SH-SY5Y (cell line): ENCODE results near the gene FTSJ1.

Experiments used
- GATA2 ChIP-seq: IDR thresholded peaks from 2 replicates; pipeline ENCODE4 v1.6.1; 2011; ENCODE audit warnings: mild to moderate bottlenecking, low read depth, low read length
- GATA3 ChIP-seq: IDR thresholded peaks from 2 replicates; pipeline ENCODE4 v1.6.1; 2011; ENCODE audit warnings: low read depth, mild to moderate bottlenecking, low read length, moderate library complexity

DNA sequence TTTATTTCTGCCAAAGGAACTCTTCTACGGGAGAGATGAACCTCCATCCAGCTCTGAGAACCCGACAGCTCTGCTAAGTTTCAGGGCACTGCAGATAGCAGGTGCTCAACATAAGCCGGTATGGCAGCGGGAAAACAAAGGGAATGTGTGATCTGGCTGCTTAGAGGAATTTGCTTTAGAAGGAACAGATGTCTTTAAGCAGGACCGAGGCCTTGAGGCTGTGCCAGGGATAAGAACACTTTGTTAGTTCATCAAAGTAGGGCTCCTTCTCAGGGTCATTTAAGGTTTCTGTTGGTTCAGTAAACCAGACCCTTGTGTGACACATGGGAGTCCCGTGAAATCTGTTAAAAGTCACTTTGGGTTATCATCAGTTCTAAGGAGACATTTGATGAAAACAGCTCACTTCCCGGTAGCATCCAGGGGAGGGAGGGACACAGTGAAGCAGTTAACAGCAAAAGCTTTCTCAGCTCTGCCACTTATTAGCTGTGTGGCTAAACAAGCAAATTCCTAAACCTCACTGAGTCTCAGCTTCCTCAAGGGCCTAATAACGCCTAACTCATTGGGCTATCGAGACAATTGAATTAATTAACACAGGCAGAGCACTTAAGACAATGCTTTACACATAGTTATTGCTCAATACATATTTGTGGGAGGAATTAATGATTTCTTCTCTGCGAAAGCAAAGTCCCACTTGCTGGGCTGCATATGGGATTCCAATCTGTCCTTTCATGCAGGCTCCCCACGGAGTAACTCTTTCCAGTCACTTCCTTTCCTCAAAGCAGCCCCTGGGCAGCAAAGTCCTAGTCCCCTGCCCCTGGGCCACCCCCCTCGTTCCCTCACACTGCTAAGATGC, 2.9 kb upstream of the FTSJ1 start:
- TF ChIP-seq GATA2 (no peak), GATA3 (no peak)
